Activated CD8-positive, alpha-beta memory T cell treated with anti-CD3 and anti-CD28 coated beads, Interleukin-2, amount 10 ng/mL, durations not matched to agents 7 days and 5 days (primary cell): ENCODE data around the gene TBL1Y. TPM values are rescaled to one million over a fixed set of nuclear protein-coding genes. Genes with fewer than 3 reads are reported as not detected.

Experiments
- ATAC-seq: fragments of 150-1000 bp; cut with Tn5 transposase; one replicate; pipeline ENCODE4 v1.10.0; 2021; ENCODE audit warnings: moderate library complexity
- CTCF ChIA-PET: fragments of 350-600 bp; sonication (Branson Sonifier 250); formaldehyde crosslinking; loops from one replicate; lab custom pipeline; 2021; ENCODE audit warnings: antibody characterized with exemption; lab: Charles Lee
- DNase-seq: peaks from one replicate; pipeline ENCODE4 v3.0.0-alpha.2; 2020
- H3K27ac Mint-ChIP-seq: one replicate; pipeline ENCODE4 v1.8.0; 2021; ENCODE audit warnings: mild to moderate bottlenecking, mixed read lengths
- H3K27me3 Mint-ChIP-seq: one replicate; pipeline ENCODE4 v1.8.0; 2021; ENCODE audit warnings: mixed read lengths
- H3K36me3 Mint-ChIP-seq: one replicate; pipeline ENCODE4 v1.8.0; 2021; ENCODE audit warnings: mild to moderate bottlenecking, mixed read lengths
- H3K4me1 Mint-ChIP-seq: one replicate; pipeline ENCODE4 v1.8.0; 2021; ENCODE audit warnings: mixed read lengths
- H3K4me3 Mint-ChIP-seq: one replicate; pipeline ENCODE4 v1.8.0; 2021; ENCODE audit warnings: mild to moderate bottlenecking, moderate library complexity, mixed read lengths
- H3K9me3 Mint-ChIP-seq: one replicate; pipeline ENCODE4 v1.8.0; 2022; ENCODE audit warnings: low read depth, mixed read lengths
- total RNA-seq, 2 experiments: library from RNA; stranded (reverse); gene quantifications; one replicate each; pipeline ENCODE4 v1.2.3, GENCODE V29; 2021

The TBL1Y gene
- total RNA-seq, 2 experiments from 2014 or later = not detected

DNA sequence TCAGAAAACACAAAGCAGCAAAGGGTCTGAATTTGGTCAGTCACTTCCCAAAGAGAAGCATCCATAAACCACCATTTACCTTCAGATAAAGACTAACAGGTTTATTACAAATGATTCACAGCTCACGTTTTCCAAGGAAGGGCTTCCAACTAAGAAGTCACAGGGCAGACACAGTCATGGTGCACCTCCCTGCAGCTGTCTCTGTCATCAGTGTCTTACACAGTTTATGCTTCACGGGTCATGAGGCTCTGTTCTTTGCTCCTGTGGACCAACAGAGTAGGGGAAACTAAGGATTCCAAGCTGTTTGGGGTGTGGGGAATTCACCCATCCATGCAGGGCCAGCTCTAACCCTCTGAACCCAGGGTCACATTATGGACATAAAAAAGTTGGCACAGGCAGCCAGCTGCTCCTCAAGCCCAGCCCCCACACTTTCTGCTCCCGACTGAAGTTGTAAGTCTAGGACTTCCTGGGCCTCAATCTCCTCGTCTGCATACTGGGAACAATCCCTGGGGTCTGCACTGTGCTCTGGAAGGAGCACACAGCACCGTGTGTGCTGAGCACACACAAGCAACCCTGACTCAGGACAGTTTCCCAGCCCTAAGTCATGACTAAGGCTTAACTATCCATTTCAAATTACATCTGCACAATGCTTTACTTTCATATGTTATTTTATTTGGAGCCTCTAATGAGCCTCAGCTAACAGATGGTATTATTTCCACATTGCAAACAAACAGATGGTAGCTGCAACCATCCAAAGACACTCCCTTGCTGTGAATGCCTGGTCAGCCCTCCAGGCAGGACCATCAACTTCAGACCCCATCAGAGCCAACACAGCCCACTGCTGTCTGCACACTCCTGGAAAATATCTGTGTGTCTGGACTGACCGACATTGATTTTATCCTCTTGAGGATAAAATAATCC is 214.9 kb downstream of the TBL1Y start:
- Mint-ChIP-seq H3K27ac (no peak overlapping the region), H3K4me1 (no peaks in the 10 kb centered on the region), H3K36me3 (no peaks in the 10 kb centered on the region), H3K9me3 (no peaks in the 10 kb centered on the region), H3K4me3 (no peak overlapping the region), H3K27me3 (no peaks in the 10 kb centered on the region)
- ATAC-seq = no peak
- no peak for DNase-seq
- CTCF ChIA-PET = no interaction called here

DNA sequence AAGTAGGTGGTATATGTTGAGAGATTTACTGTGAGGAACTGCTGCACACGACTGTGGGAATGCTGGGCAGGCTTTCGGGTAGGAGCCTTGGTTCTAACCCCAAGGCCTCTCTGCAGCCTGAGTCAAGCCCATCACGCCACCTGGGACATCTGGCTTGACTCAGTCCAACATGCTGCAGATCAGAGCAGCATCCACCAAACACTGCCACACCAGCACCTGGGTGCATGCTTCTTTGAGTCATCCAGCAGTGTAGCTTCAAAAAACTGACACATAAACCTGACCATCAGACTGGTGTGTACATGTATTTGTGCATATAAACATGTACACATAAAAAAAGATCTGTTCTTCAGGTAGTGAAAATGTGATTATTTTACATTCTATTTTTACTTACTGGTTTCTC is 217.7 kb downstream of the TBL1Y start:
- H3K27me3 Mint-ChIP-seq = no peaks in the 10 kb centered on the region
- no peak overlapping the region for H3K4me3 Mint-ChIP-seq
- no peaks in the 10 kb centered on the region for H3K36me3 Mint-ChIP-seq
- CTCF ChIA-PET = no interaction called here
- ATAC-seq = no peak
- no peaks in the 10 kb centered on the region for H3K4me1 Mint-ChIP-seq
- no peak for DNase-seq
- H3K27ac Mint-ChIP-seq = no peak overlapping the region
- no peaks in the 10 kb centered on the region for H3K9me3 Mint-ChIP-seq

Other genes starting within 250 kb of the TBL1Y start
- gene AMELY, start 1.1 kb downstream of the TBL1Y start, total RNA-seq = not detected